Prostate gland (tissue), 2 donors: ENCODE data around the gene CSTPP1.

Source experiments
- CTCF ChIP-seq, 4 experiments: fragments of 200-600 bp in 2 of 4; fragments of 450-650 bp in 2 of 4; sonication (generic) in 2 of 4; IDR thresholded peaks; 1 replicate in 3 of 4; 2 replicates in 1 of 4; pipeline ENCODE4 v1.5.1; 2016 to 2019; ENCODE audit warnings: antibody characterized with exemption in 4 of 4, mild to moderate bottlenecking in 2 of 4, moderate library complexity in 2 of 4
- POLR2A ChIP-seq: fragments of 450-650 bp; IDR thresholded peaks from one replicate; pipeline ENCODE4 v1.6.1; 2016; ENCODE audit warnings: antibody characterized with exemption, mild to moderate bottlenecking
- POLR2AphosphoS5 ChIP-seq: sonication (generic); formaldehyde crosslinking; IDR thresholded peaks from one replicate; pipeline ENCODE4 v1.6.1; 2017; ENCODE audit warnings: antibody characterized with exemption

DNA sequence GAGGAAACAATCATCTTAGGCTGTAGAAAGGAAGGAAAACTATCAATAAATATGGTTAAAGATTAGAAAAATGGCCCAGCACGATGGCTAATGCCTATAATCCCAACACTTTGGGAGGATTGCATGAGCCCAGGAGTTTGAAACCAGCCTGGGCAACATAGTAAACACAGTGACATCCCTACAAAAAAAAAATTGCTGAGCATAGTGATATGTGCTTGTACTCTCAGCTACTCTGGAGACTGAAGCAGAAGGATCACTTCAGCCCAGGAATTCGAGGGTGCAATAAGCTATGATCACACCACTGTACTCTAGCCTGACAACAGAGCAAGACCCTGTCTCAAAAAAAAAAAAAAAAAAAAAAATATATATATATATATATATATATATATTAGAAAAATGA, 185.2 kb downstream of the CSTPP1 start:
- TF ChIP-seq POLR2A (no peak), CTCF (IDR thresholded peaks at IDR 0.05) (no peak), POLR2AphosphoS5 (no peak)
